Stimulated activated effector memory CD8-positive, alpha-beta T cell treated with anti-CD3 and anti-CD28 coated beads, Interleukin-12 subunit alpha, Interleukin-12 subunit beta, amount 100 ng/mL, for 72 hours (primary cell): ENCODE results near the gene WASHC1.
A peak's percentile ranks its signal among the peaks of the same experiment; 100 is the strongest.
"Not testable (repeated sequence)": the region's sequence is repeated elsewhere in the genome, so short reads cannot be mapped to it uniquely, and the experiment has no call there.

Experiments
- ATAC-seq: fragments of 150-1000 bp; cut with Tn5 transposase; 2 replicates; pipeline ENCODE4 v1.10.0; 2021
- DNase-seq, 2 donors: peaks; one replicate each; pipeline ENCODE4 v3.0.0; 2021 to 2022; ENCODE audit warnings: low spot score in 2 of 2
- H3K27ac Mint-ChIP-seq: one replicate; pipeline ENCODE4 v1.8.0; 2022; ENCODE audit warnings: mild to moderate bottlenecking, mixed read lengths
- H3K36me3 Mint-ChIP-seq: one replicate; pipeline ENCODE4 v1.8.0; 2022; ENCODE audit warnings: mild to moderate bottlenecking, mixed read lengths
- H3K4me1 Mint-ChIP-seq: one replicate; pipeline ENCODE4 v1.8.0; 2022; ENCODE audit warnings: mixed read lengths
- H3K4me3 Mint-ChIP-seq: one replicate; pipeline ENCODE4 v1.8.0; 2022; ENCODE audit warnings: mild to moderate bottlenecking, mixed read lengths
- H3K9me3 Mint-ChIP-seq: one replicate; pipeline ENCODE4 v1.8.0; 2022; ENCODE audit warnings: mixed read lengths

Gene WASHC1

GRCh38 chr9:41819-42218, 12.6 kb upstream of the WASHC1 start:
- H3K36me3 Mint-ChIP-seq, H3K4me1 Mint-ChIP-seq, DNase-seq, H3K4me3 Mint-ChIP-seq, H3K27ac Mint-ChIP-seq, H3K9me3 Mint-ChIP-seq, ATAC-seq: not testable (repeated sequence)

GRCh38 chr9:41261-41676, 12.0 kb upstream of the WASHC1 start:
- H3K9me3 Mint-ChIP-seq, H3K4me3 Mint-ChIP-seq, H3K36me3 Mint-ChIP-seq, DNase-seq, H3K4me1 Mint-ChIP-seq, ATAC-seq, H3K27ac Mint-ChIP-seq: not testable (repeated sequence)

GRCh38 chr9:32308-32707, 3.1 kb upstream of the WASHC1 start:
- H3K36me3 Mint-ChIP-seq, H3K4me3 Mint-ChIP-seq, H3K27ac Mint-ChIP-seq, ATAC-seq, DNase-seq, H3K4me1 Mint-ChIP-seq, H3K9me3 Mint-ChIP-seq: not testable (repeated sequence)

DNA sequence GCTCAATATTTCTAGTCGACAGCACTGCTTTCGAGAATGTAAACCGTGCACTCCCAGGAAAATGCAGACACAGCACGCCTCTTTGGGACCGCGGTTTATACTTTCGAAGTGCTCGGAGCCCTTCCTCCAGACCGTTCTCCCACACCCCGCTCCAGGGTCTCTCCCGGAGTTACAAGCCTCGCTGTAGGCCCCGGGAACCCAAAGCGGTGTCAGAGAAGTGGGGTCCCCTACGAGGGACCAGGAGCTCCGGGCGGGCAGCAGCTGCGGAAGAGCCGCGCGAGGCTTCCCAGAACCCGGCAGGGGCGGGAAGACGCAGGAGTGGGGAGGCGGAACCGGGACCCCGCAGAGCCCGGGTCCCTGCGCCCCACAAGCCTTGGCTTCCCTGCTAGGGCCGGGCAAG, 481 bp downstream of the WASHC1 start:
- not testable (repeated sequence) for ATAC-seq, H3K4me1 Mint-ChIP-seq, H3K36me3 Mint-ChIP-seq, H3K27ac Mint-ChIP-seq, DNase-seq, H3K4me3 Mint-ChIP-seq, H3K9me3 Mint-ChIP-seq

GRCh38 chr9:21621-22020, 7.6 kb downstream of the WASHC1 start:
- H3K4me1 Mint-ChIP-seq, DNase-seq, ATAC-seq, H3K9me3 Mint-ChIP-seq, H3K27ac Mint-ChIP-seq, H3K36me3 Mint-ChIP-seq, H3K4me3 Mint-ChIP-seq: not testable (repeated sequence)

GRCh38 chr9:16875-17274, 12.4 kb downstream of the WASHC1 start:
- not testable (repeated sequence) for H3K9me3 Mint-ChIP-seq, H3K36me3 Mint-ChIP-seq, H3K4me1 Mint-ChIP-seq, DNase-seq, H3K4me3 Mint-ChIP-seq, ATAC-seq, H3K27ac Mint-ChIP-seq

DNA sequence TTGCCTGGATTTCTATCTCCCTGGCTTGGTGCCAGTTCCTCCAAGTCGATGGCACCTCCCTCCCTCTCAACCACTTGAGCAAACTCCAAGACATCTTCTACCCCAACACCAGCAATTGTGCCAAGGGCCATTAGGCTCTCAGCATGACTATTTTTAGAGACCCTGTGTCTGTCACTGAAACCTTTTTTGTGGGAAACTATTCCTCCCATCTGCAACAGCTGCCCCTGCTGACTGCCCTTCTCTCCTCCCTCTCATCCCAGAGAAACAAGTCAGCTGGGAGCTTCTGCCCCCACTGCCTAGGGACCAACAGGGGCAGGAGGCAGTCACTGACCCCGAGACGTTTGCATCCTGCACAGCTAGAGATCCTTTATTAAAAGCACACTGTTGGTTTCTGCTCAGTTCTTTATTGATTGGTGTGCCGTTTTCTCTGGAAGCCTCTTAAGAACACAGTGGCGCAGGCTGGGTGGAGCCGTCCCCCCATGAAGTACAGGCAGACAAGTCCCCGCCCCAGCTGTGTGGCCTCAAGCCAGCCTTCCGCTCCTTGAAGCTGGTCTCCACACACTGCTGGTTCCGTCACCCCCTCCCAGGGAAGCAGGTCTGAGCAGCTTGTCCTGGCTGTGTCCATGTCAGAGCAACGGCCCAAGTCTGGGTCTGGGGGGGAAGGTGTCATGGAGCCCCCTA, 15.0 kb downstream of the WASHC1 start:
- H3K36me3 Mint-ChIP-seq, DNase-seq, H3K9me3 Mint-ChIP-seq, H3K4me3 Mint-ChIP-seq, H3K27ac Mint-ChIP-seq, H3K4me1 Mint-ChIP-seq, ATAC-seq: not testable (repeated sequence)

DNA sequence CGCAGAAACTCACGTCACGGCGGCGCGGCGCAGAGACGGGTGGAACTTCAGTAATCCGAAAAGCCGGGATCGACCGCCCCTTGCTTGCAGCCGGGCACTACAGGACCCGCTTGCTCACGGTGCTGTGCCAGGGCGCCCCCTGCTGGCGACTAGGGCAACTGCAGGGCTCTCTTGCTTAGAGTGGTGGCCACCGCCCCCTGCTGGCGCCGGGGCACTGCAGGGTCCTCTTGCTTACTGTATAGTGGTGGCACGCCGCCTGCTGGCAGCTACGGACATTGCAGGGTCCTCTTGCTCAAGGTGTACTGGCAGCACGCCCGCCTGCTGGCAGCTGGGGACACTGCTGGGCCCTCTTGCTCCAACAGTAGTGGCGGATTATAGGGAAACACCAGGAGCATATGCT, 18.1 kb downstream of the WASHC1 start:
- not testable (repeated sequence) for H3K36me3 Mint-ChIP-seq, H3K4me1 Mint-ChIP-seq, ATAC-seq, H3K9me3 Mint-ChIP-seq, H3K4me3 Mint-ChIP-seq, H3K27ac Mint-ChIP-seq
- DNase-seq: peak; percentile 66 to 85

GRCh38 chr9:10653-11053, 18.6 kb downstream of the WASHC1 start:
- ATAC-seq, H3K27ac Mint-ChIP-seq, H3K4me3 Mint-ChIP-seq, H3K4me1 Mint-ChIP-seq, H3K36me3 Mint-ChIP-seq, H3K9me3 Mint-ChIP-seq: not testable (repeated sequence)
- peak in 1 of 2 donors; percentile 58 for DNase-seq

DNA sequence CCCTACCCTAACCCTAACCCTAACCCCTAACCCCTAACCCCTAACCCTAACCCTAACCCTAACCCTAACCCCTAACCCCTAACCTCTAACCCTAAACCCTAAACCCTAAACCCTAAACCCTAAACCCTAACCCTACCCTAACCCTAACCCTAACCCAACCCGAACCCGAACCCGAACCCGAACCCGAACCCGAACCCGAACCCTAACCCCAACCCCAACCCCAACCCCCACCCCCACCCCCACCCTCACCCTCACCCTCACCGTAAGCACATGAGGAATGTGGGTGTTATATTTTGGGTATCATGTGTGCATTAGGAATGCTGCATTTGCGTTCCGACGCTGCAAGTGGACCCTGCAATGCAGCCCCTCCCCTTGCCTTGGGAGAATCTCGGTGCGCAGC, 19.0 kb downstream of the WASHC1 start:
- H3K4me3 Mint-ChIP-seq, H3K9me3 Mint-ChIP-seq, H3K27ac Mint-ChIP-seq, H3K36me3 Mint-ChIP-seq, DNase-seq, ATAC-seq, H3K4me1 Mint-ChIP-seq: not testable (repeated sequence)
